GM18951 (cell line): ENCODE data around the gene PALLD.

ENCODE experiments used
- POLR2A ChIP-seq: IDR thresholded peaks from 4 replicates; pipeline ENCODE4 v1.6.1; 2011; ENCODE audit warnings: mild to moderate bottlenecking; ENCODE audit not compliant: insufficient read length, insufficient read depth; ENCODE audit errors: extremely low read depth
- in situ Hi-C: fragments of 300-500 bp; cut with MboI; formaldehyde crosslinking; loops from one replicate; pipeline ENCODE4 v1.12.0; 2022; ENCODE audit warnings: low sequenced_read_pairs, mixed read lengths, inconsistent platforms; ENCODE audit not compliant: unreplicated experiment

Gene PALLD

DNA sequence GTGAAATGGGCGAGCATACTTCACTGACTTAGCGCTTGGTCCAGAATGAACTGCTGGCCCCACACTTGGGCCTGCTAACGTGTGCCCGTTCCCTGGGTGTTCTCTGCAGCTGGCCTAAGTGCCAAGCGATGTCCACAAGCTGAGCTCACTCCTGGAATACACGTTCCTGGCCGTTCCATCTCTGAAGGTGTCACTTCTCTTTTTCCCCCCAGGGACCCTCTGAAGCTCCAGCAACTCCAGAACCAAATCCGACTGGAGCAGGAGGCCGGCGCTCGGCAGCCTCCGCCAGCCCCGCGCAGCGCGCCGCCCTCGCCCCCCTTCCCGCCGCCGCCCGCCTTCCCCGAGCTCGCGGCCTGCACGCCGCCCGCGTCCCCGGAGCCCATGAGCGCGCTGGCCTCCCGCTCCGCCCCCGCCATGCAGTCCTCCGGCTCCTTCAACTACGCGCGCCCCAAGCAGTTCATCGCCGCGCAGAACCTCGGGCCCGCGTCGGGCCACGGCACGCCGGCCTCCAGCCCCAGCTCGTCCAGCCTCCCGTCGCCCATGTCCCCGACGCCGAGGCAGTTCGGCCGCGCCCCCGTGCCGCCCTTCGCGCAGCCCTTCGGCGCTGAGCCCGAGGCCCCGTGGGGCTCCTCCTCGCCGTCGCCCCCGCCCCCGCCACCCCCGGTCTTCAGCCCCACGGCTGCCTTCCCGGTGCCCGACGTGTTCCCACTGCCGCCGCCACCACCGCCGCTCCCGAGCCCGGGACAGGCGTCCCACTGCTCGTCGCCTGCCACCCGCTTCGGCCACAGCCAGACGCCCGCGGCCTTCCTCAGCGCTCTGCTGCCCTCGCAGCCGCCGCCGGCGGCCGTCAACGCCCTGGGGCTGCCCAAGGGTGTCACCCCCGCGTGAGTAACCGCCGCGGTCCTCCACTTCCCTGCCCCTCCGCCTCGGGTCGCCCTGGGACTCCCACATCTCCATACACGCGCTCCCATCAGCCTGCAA, 380.9 kb downstream of the PALLD start:
- in situ Hi-C loops = no loop called here
- TF ChIP-seq POLR2A = no peak

- no peak for TF ChIP-seq POLR2A
- in situ Hi-C loops = no loop called here
These were observed 381.8 kb downstream of the PALLD start for GRCh38 chr4:168878623-168879022.

GRCh38 chr4:168879188-168879587, 382.3 kb downstream of the PALLD start:
- no peak for TF ChIP-seq POLR2A
- in situ Hi-C loops = no loop called here

DNA sequence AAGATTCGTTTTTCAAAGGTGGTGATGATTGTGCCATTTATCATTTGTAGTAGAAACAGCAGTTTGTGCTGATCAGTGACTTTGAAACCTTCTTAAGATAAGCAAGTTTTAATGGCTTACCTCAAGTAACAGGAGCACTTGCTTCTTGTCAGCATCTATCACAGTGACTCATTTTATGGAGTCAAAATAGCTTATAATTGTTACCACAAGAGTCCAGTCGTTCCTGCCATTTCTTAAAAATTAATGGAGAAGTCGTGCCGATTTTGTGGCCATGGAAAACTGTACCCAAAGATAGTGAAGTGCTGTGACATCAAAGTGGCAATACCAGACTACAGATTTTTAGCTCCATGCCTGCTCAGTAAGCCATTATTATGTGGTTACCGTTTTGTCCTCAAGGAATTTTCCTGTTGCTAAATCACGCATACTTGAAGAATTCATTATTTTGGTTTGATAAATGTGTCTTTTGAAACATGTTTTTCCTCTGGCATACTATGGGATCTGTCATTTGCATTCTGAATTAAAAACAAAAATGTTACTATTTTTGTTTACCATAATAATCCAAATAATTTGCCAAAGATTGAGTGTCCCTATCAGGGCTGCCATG, 383.3 kb downstream of the PALLD start:
- in situ Hi-C loops = no loop called here

GRCh38 chr4:168880811-168881595, 384.2 kb downstream of the PALLD start:
- in situ Hi-C loops = no loop called here
- no peak for TF ChIP-seq POLR2A

More for the DNA sequence above, 383.3 kb downstream of the PALLD start:
- no peak for TF ChIP-seq POLR2A

DNA sequence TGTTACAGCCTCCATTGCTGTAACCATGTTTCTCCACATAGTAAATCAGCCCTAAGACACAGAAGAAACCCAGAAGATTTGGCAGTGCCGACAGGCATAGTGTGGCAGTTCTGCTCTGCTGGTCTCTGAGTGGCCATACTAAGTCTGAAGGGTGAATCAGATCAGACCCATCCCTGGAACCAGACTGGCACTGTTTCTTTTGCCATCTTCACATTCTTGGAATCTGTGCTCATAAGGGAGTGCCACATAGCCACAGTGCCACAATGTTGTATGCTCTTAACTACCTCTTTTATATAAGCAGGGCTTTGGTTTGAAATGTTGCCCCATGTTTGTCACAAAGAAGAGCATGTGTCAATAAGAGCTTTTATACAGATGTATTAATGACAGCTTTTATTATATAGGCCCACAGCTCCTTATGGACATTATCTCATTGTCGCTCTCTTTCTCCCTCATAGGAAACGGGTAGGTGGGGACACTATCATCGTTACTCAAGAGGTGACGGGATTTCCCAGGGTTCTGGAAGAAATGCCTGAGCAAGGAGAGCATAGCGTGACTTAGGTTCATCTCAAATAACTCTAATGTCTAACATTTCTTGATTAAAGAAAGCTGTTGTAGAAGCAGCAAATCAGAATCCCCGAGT, 385.0 kb downstream of the PALLD start:
- in situ Hi-C loops = no loop called here
- TF ChIP-seq POLR2A = no peak

GRCh38 chr4:168882650-168883233, 385.9 kb downstream of the PALLD start:
- TF ChIP-seq POLR2A = no peak
- in situ Hi-C loops = no loop called here

DNA sequence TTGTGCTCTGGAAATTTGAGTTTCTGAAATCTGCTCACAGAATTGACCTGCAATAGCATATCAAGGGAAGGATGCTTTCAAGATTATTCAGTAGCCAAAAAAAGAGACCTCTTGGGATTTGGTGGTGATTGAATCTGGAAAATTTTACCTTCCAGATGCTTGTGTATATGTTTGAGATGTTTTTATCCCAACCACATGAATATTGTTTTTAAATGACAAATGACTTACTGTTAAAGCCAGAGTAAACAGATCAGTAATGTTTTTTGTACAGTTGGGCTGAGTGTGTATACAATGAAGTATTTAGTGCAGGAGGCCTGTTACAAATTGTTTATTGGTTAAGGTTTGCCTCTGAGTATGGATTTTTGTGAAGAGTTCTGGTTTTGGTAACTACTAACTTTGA, 386.7 kb downstream of the PALLD start:
- no peak for TF ChIP-seq POLR2A
- in situ Hi-C loops = no loop called here

DNA sequence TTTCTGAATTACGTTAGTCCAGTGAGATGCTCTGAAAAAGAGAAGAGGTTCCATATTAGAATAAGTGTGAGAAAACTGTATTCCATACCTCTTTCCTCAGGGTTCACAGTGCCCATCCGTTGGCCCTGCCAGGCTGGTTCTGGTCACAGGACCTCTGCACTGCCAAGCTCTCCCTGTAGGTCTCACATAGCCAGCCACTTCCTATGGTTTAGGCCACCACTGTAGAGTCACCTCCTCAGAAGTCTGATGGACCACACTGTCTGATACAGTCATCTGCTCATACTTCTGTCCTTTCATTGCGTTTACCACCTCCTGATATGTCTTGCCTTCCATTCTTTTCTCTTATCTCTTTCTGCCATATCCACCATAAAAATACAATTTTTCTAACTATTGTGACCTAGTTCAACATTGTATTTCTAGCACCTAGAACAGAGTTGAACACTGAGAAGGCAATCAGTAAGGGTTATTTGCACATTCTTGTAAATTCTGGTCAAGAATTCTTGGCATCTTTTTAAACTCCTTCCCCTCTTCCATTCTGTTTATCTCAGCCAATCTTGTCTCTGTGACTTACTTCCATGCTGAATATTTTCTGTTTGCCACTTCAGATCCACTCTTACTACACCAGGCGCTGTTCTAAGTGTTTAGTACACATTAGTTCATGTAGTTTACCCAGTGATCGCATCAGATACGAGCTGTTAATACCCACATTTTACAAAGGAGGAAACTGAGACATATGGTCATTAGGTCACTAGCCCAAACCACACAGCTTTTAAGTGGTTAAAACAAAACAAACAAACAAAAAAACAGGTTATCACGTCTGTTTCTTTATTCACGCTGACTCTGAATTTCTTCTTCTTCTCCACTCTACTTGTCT, 387.6 kb downstream of the PALLD start:
- no peak for TF ChIP-seq POLR2A
- in situ Hi-C loops = no loop called here

DNA sequence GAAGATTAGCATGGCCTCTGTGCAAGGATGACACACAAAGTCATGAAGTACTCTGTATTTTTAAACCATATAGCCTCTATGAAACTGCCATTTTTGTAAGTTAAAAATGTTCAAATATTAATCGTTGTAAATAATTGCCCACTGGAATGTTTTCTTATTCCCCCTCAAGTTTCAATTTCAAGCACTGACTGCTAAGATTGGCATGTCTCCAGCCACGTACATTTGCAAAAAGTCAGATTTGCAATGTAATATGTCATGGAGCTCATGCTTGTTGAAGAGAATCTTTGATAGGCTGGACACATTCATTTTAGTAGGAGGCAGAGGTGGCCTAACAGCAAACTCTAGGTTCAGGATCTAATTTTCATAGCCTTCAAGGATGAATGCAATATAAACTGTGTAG, 388.5 kb downstream of the PALLD start:
- in situ Hi-C loops = no loop called here
- no peak for TF ChIP-seq POLR2A

DNA sequence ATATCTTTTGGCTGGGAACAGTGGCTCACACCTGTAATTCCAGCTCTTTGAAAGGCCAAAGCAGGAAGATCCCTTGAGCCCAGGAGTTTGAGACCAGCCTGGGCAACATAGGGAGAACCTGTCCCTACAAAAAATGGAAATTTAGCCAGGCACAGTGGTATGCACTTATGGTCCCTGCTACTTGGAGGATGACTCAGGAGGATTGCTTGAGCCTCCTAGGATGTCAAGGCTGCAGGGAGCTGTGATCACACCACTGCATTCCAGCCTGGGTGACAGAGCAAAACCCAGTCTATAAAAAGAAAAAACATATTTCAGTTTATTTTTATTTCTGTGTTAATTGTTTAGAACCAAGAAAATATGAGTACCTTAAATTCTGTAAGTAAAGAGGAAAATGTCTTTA, 389.5 kb downstream of the PALLD start:
- in situ Hi-C loops = no loop called here
- no peak for TF ChIP-seq POLR2A

DNA sequence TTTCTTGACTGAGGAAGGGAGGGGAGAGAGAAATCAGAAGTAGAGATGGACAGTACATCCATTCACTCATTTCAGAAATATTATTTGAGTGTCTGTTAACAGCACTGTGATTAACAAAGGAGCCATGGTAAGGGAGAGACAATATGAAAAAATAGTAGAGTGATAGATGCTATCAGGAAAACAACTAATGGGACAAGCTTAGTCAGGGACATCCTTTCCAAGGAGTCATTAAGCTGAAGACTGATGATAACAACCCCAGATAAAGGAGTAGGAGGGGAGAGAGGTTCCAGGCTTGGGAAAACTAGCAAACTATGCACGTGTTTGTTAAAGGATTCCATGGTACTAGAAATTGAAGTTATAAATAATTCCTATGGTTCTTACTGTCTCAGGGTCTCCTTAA, 391.0 kb downstream of the PALLD start:
- no peak for TF ChIP-seq POLR2A
- in situ Hi-C loops = no loop called here
